ENCODE measurements around the gene SND1. TPM values are rescaled to one million over a fixed set of nuclear protein-coding genes. Genes with fewer than 3 reads are reported as not detected.

SND1 gene
- total RNA-seq, 2 donors from 2014 or later: 146 to 155 TPM

- peaks cover 31% of the 10 kb centered on the region for H3K4me1 ChIP-seq
- no peak for ATAC-seq
These were observed 165.5 kb downstream of the SND1 start for GRCh38 chr7:127817466-127817865.

DNA sequence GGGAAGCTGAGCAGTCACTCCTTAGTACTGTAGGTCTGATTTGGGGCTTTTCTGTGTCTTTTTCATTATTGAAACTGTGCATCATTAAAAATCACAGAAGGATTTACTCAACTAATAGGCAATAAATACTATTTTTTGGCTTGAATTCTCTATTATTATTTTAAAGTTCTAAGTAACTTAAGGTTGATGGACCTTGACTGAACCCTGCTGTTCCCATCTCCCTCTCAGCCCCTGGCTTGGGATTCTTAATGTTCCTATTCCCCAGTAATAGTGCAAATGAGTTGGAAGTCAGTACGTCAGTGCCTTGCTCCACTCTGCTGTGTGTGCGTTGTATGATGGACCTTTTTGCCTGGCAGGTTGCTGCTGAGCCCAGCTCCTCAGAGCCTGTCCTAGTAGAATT, 166.3 kb downstream of the SND1 start:
- 92 to 100% methylated on average over 2 of the region's 2 CpGs for WGBS, 2 donors
- Histone ChIP-seq H3K9me3 (no peaks in the 10 kb centered on the region), H3K36me3 (replicated peaks in 1 of 2; ENCODE audit: insufficient read depth in 1 of 2, low read depth in 2 of 2) (no peaks in the 10 kb centered on the region), H3K4me3 (no peak overlapping the region), H3K4me1 (peaks cover 32% of the 10 kb centered on the region), H3K27me3 (no peaks in the 10 kb centered on the region), H3K27ac (no peak overlapping the region)
- intact Hi-C loops (cut with DNase I): no loop called here
- no peak for ATAC-seq
- no peak for DNase-seq
- TF ChIP-seq POLR2A (IDR thresholded peaks at IDR 0.05) (no peak), CTCF (IDR thresholded peaks at IDR 0.05) (no peak)

More at GRCh38 chr7:127817466-127817865, 165.5 kb downstream of the SND1 start:
- DNase-seq: no peak
- no peaks in the 10 kb centered on the region for H3K27me3 ChIP-seq
- no peak for TF ChIP-seq CTCF (IDR thresholded peaks at IDR 0.05)
- TF ChIP-seq POLR2A (IDR thresholded peaks at IDR 0.05): no peak
- H3K27ac ChIP-seq: no peak overlapping the region
- H3K36me3 ChIP-seq (replicated peaks in 1 of 2; ENCODE audit: insufficient read depth in 1 of 2, low read depth in 2 of 2): no peaks in the 10 kb centered on the region
- intact Hi-C loops (cut with DNase I): no loop called here
- WGBS, 2 donors: 93 to 96% methylated on average over 3 of the region's 3 CpGs
- no peaks in the 10 kb centered on the region for H3K9me3 ChIP-seq
- H3K4me3 ChIP-seq: no peak overlapping the region

DNA sequence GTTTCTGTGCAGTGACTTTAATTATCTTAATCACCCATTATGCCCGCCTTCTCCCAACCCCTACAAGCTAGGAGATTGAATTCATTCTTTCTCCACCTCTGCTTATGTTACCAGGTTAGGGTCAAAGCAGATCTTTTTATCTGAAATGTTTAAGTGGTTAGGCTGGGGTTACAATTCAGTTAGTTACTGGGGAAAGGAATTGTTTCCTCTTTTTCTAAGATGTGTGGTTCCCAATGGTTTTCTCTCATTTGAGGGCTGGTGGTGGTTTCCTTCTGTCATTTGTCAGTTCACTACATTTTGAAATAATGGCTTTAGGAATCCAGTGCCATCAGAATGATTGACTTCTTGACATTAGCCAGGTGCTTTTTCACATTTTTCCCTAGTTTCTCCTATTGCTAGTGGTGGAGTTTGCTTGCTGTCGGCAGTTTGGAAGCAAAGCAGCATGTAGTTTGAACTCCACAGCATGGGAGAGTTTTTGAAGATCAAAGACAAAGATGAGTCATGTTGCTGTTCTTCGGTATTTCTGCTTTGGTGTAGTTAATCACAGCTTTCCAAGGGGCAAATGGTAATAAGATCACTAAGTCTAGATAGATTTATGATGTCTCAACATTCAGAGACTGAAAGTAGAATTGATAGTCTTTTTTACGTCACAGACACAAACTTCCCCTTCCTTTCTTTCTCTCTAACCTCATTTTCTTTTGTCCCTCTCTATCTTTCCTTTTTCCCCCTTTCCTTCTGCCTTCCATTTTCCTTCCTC, 168.2 kb downstream of the SND1 start:
- TF ChIP-seq CTCF (IDR thresholded peaks at IDR 0.05): no peak
- no peak for TF ChIP-seq POLR2A (IDR thresholded peaks at IDR 0.05)
- no peaks in the 10 kb centered on the region for H3K9me3 ChIP-seq
- no peaks in the 10 kb centered on the region for H3K27me3 ChIP-seq
- no peak overlapping the region for H3K27ac ChIP-seq
- DNase-seq (no peak), ATAC-seq (no peak)
- no peaks in the 10 kb centered on the region for H3K36me3 ChIP-seq (replicated peaks in 1 of 2; ENCODE audit: insufficient read depth in 1 of 2, low read depth in 2 of 2)
- peaks cover 45% of the 10 kb centered on the region for H3K4me1 ChIP-seq
- 75 to 80% methylated on average over 4 of the region's 4 CpGs for WGBS, 2 donors
- intact Hi-C loops (cut with DNase I): no loop called here
- no peak overlapping the region for H3K4me3 ChIP-seq

- Histone ChIP-seq H3K27me3 (no peaks in the 10 kb centered on the region), H3K9me3 (no peaks in the 10 kb centered on the region), H3K36me3 (replicated peaks in 1 of 2; ENCODE audit: insufficient read depth in 1 of 2, low read depth in 2 of 2) (no peaks in the 10 kb centered on the region), H3K27ac (no peak overlapping the region), H3K4me1 (peaks cover 40% of the 10 kb centered on the region), H3K4me3 (no peak overlapping the region)
- WGBS, 2 donors: 72 to 77% methylated on average over 2 of the region's 2 CpGs
- intact Hi-C loops (cut with DNase I): no loop called here
- TF ChIP-seq CTCF (IDR thresholded peaks at IDR 0.05) (no peak), POLR2A (IDR thresholded peaks at IDR 0.05) (no peak)
- DNase-seq (no peak), ATAC-seq (no peak)
These were observed 168.7 kb downstream of the SND1 start for GRCh38 chr7:127820732-127821085.

- no peak overlapping the region for H3K27ac ChIP-seq
- no peaks in the 10 kb centered on the region for H3K36me3 ChIP-seq (replicated peaks in 1 of 2; ENCODE audit: insufficient read depth in 1 of 2, low read depth in 2 of 2)
- DNase-seq (no peak), ATAC-seq (no peak)
- H3K4me1 ChIP-seq: peaks cover 35% of the 10 kb centered on the region
- WGBS, 2 donors: 92 to 93% methylated on average over 1 of the region's 1 CpG
- intact Hi-C loops (cut with DNase I): no loop called here
- H3K9me3 ChIP-seq: no peaks in the 10 kb centered on the region
- no peak overlapping the region for H3K4me3 ChIP-seq
- TF ChIP-seq CTCF (IDR thresholded peaks at IDR 0.05) (no peak), POLR2A (IDR thresholded peaks at IDR 0.05) (no peak)
- no peaks in the 10 kb centered on the region for H3K27me3 ChIP-seq
These were observed 169.2 kb downstream of the SND1 start for GRCh38 chr7:127821146-127821545.

All from body of pancreas (tissue), 4 donors.